MM.1S (cell line): ENCODE data around the gene SH3PXD2A.

Source experiments
- CTCF ChIP-seq: fragments of 300-600 bp; sonication (generic); IDR thresholded peaks from 2 replicates; pipeline ENCODE4 v1.5.1; 2016; ENCODE audit warnings: antibody characterized with exemption, low read length, mixed read lengths
- EZH2 ChIP-seq: fragments of 300-600 bp; sonication (generic); optimal IDR thresholded peaks from 2 replicates; pipeline ENCODE3; 2017; ENCODE audit warnings: low read depth, mild to moderate bottlenecking, antibody characterized with exemption, low read length, mixed read lengths
- EZH2phosphoT487 ChIP-seq: fragments of 300-600 bp; sonication (generic); IDR thresholded peaks from 2 replicates; pipeline ENCODE4 v1.6.1; 2018; ENCODE audit warnings: antibody characterized with exemption, low read length

GRCh38 chr10:103571656-103571975, 283.8 kb downstream of the SH3PXD2A start:
- no peak for TF ChIP-seq CTCF
- TF ChIP-seq EZH2: no peak
- no peak for TF ChIP-seq EZH2phosphoT487
